Measurements from ENCODE around the gene RNU5D-1.

RNU5D-1 gene

DNA sequence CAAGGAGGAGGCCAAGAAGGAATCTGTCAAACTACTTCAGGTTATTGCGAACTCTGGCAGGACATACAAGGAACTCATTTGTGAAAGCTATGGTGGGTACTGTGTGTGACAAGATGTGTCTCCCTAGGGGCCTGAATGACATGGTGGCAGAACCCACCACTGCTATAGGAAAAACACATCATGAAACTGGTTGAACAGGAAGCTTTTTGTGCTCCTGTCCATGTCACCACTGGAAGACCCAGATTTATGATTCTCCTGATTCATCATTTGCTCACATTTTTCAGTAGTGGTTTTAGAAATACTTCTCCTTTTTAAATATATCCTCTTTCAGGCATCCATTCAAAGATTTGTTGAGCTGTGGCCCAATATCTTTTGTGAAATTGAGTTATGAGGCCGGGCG, 32.8 kb downstream of the RNU5D-1 start:
- DNase-seq (ENCODE audit: low read depth), result no peak

DNA sequence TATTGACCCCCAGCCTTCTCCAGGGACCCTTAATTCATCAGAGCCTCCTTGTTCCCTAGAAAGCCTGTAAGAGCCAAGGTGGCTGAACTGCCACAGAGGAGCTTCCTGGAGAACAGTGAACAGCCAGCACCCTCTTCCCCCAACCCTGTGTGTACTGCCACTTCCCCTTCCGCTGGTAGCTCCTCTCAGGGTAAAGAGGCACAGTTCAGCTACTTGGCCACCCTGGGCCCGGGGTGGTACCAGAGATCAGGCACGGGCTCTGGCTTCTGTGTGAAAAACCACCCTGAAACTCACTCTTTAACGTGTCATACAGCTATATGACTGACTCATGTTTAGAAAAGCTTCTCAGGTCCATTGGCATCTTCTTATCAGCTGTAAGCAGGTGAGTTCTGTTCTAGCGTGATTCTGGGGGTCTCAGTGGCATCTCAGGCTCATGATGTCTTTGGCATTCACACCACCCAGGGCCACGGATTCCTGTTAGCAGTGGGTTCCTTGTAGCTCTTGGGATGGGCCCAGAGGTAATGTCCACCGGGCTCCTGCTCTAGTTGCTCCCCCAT, 34.1 kb downstream of the RNU5D-1 start:
- no peak for DNase-seq (ENCODE audit: low read depth)

DNA sequence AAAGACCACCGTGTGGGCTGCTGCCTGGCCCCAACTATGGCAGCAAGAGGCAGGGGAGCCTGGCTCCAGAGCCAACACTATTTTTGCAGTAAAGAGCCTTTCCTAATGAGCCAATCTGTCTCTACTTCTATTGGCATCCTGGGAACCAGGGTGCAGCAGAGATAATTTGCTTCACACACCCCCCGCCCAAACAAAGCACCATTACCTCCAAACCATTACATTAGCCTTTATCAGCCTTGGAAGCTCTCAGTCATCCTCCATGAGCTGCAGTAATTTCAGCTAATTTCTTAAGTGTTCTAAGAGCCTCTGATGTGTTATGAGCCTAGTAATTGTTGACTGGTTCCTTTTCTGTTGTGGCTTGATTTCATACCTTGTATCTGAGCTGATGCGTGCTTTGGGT, 34.9 kb downstream of the RNU5D-1 start:
- DNase-seq (ENCODE audit: low read depth), result no peak

DNA sequence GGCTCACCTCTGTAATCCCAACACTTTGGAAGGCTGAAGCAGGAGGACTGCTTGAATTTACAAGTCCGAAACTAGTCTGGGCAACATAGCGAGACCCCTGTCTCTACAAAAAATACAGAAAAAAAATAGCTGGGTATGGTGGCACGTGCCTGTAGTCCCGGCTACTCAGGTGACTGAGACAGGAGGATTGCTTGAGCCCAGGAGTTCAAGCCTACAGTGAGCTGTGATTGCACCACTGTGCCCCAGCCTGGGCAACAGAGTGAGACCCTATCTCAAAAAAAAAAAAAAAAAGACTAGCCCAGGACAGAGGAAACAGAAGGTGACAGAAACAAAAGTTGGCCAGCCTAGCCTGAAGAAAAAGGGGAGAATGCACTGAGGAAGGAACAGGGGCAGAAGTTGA, 35.3 kb downstream of the RNU5D-1 start:
- no peak for DNase-seq (ENCODE audit: low read depth)

DNA sequence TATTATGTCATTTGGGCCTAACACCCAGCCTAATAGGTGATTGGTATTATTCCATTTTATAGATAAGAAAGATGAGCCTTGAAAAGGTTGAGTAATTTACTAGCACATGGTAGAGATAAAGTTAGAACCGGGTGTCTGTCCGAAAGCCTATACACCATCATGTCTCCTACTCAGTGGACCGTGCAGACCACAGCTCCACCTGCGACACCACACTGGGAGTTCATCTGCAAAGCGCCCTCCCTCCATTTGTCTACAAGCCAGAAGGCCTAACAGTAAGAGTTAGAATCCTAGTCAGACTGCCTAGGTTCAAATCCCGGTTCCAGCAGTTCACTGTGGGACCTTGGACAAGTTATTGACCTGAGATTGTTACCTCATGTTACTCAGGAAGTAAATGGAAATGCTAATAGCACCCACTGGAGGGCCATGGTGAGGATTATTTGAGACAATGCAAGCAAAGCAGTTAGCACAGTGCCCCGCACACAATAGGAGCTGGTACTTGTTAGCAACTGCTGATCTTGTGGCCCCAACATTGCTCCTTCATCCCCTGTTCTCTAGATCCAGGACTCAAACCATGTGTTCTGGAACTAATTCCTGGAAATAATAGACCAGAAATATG, 36.0 kb downstream of the RNU5D-1 start:
- DNase-seq (ENCODE audit: low read depth), result no peak

DNA sequence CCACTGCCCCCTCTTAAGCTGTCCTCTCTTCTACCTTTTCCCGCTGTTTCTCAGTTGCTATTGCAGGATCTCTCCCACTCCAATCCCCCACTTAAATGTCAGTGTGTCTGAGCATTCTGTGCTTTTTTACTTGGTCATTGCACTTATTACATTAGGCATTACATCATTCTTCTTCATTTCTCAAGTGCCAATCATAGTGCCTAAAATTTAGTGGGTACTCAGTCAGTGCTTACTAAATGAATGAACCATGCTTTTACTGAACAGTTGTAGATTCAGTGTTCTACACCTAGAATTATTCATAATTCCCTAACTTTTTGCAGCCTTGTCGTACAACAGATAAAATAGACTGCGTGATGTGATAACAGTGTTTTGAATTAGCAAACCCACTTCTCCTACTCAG, 37.1 kb downstream of the RNU5D-1 start:
- DNase-seq (ENCODE audit: low read depth), result no peak

DNA sequence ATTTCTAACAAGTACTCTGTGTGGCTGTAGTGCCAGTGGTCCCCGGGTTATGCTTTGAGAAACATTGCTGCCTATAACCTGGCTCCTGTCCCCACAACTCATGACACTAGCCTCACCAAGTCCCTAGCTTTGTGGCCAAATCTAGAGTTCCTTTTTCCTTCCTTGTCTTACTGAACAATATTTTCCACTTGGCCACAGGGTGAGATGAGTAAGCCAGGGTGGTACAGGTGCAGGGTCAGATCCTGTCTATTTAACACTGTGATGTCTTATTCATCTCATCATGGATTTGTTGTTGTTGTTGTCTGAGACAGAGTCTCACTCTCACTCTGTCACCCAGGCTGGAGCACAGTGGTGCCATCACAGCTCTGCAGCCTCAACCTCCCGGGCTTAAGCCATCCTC, 37.8 kb downstream of the RNU5D-1 start:
- no peak for DNase-seq (ENCODE audit: low read depth)

DNA sequence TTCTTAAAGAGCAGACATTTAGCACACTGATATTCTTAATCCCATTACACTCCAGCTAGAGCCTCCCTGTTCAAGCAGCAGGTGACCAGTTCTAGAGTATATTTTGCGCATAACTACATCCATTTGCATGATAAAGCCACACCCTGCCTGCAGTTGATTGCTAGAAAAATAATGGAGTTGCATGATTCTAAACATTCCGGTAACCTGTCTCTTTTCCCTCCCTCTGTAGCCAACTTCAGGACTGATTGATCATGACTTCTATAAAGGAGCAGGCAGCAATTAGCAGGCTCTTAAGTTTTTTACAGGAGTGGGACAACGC, 41.6 kb downstream of the RNU5D-1 start:
- no peak for DNase-seq (ENCODE audit: low read depth)

DNA sequence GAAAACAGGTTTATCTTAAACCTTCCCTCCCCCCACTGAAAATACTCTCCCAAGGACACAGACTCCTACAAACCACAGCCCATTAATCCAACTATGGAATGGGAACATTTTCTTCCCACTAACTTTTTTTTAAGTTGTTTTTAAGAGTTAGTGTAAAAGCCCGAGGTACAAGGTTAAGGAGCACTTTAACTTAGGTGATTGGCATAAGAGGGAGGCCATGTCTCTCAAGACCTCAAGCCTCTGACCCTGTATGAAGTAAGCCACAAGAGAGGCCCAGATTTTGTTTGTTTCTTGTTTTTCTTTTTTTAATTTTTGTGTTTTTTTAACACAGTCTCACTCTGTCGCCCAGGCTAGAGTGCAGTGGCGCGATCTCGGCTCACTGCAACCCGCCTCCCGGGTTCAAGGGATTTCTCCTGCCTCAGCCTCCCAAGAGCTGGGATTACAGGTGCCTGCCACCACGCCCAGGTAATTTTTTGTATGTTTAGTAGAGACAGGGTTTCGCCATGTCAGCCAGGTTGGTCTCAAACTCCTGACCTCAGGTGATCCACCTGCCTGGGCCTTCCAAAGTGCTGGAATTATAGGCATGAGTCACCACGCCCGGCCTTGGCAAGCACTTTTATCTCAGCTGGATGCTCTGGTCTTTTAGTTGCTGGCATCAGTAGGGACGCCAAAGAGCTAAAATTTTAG, 42.1 kb downstream of the RNU5D-1 start:
- no peak for DNase-seq (ENCODE audit: low read depth)

DNA sequence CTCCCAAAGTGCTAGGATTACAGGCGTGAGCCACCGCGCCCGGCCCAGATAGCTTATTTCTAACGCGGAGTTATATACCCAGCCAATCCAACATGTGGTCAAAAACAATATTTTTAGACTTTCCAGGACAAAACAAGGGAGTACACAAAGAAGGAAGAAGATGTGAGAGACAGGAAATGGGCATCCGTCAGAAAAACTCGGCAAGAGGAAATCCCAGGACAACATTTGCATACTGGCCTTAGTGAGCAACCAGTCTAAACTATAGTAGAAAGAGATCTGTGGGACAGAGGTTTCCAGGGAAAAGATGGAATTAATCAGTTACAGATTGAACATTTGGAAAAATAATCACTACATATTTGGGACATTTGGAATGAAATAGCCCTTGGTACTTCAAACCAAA, 45.1 kb downstream of the RNU5D-1 start:
- DNase-seq (ENCODE audit: low read depth), result no peak

DNA sequence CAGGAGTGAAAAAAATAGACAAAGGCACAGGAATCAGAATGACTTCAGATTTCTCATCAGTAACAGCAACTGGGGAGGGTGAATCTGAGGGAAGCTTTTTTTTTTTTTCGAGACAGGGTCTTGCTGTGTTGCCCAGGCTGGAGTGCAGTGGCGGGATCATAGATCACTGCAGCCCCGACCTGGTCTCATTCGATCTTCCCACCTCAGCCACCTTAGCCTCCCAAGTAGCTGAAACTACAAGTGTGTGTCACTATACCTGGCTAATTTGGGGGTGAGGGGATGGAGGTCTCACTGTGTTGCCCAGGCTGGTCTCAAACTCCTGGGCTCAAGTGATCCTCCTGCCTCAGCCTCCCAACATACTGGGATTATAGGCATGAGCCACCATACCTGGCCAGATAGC, 45.8 kb downstream of the RNU5D-1 start:
- DNase-seq (ENCODE audit: low read depth), result no peak

DNA sequence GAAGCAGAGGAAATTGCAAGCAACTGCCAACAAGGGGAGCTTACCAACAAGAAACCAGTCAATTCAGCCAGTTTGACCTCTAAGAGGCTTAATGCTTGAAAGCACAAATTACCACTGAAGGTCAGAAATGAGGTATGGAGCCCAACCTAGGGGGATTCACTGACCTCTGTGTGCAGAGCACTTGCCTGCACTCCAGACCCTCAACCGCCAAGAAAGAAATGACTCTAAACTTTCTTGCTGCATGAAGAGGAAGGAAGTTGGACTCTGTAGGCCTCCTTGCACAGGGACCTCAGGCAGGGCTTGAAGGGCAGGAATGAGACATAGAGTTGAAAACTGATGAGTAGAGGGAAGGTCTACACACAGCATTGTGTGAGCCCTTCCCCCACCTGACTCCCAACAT, 46.4 kb downstream of the RNU5D-1 start:
- no peak for DNase-seq (ENCODE audit: low read depth)

DNA sequence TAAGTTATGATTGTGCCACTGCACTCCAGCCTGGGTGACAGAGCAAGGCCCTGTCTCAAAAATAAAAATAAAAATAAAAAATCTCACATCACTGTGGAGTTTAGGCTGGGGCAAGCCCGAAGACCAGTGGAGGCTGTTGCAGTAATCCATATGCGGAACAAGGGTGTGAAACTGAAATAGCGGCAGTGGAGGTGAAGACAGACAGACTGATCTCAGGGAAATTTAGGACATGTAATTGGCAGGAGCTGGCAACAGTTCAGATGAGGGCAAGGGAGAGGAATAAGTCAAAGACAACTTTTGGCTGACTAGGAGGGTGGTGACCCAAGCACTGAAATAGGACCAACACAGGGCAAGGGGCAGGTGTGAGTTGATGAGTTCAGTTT, 48.1 kb downstream of the RNU5D-1 start:
- DNase-seq (ENCODE audit: low read depth), result no peak

DNA sequence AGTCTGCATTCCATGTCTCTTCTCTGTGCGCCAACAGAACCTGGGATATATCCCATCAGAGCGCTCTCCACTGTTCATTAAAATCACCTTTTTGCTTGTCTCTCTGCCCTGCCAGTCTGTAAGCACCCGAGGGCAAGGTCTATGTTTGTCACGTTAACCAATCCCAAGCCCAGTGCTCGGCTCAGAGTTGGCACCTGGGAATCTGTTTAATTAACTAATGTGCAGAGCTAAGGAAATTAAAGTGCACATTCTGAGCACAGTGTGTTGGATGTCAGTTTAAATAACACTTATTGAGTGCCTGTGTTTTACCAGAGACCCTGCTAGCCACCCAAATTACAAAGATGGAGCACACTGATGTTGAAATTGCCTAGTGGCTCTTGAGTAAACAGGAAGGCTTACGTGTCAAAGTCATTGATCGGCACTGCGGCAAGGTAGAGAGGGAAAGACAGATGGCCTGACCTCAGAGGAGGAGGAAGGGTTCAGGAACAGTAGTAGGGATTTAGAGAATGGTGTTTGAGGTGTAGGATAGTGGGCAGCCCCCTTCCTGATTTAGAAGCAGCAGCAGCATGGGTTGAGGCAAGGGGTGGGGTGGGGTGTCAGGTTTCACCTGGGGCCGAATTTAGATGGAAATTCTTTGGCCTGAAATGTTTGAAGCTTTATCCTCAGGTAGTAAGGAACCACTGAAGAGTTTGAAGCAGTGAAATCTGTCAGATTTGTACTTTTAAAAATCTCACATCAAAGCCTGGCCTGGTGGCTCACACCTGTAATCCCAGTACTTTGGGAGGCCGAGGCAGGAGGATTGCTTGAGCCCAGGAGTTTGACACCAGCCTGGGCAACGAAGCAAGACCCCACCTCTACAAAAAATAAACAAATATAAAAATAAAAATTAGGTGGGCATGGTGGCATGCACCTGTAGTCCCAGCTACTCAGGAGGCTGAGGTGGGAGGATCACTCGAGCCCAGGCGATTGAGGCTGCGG, 48.8 kb downstream of the RNU5D-1 start:
- DNase-seq (ENCODE audit: low read depth), result no peak
